Measurements from ENCODE around the gene PRAMEF11.
"Not testable (repeated sequence)": the region's sequence is repeated elsewhere in the genome, so short reads cannot be mapped to it uniquely, and the experiment has no call there.

The PRAMEF11 gene

GRCh38 chr1:12784729-12785128 lies 46.5 kb downstream of the PRAMEF11 start:
- not testable (repeated sequence) for H3K9me3 Mint-ChIP-seq; ATAC-seq (ENCODE audit: low read depth); DNase-seq (ENCODE audit: low spot score in 2 of 2); H3K4me1 Mint-ChIP-seq; H3K27ac Mint-ChIP-seq; H3K4me3 Mint-ChIP-seq; H3K27me3 Mint-ChIP-seq; H3K36me3 Mint-ChIP-seq

GRCh38 chr1:12783783-12784182 lies 47.4 kb downstream of the PRAMEF11 start:
- not testable (repeated sequence) for H3K27me3 Mint-ChIP-seq; H3K36me3 Mint-ChIP-seq; DNase-seq (ENCODE audit: low spot score in 2 of 2); H3K9me3 Mint-ChIP-seq; H3K27ac Mint-ChIP-seq; H3K4me3 Mint-ChIP-seq; ATAC-seq (ENCODE audit: low read depth); H3K4me1 Mint-ChIP-seq

- not testable (repeated sequence) for DNase-seq (ENCODE audit: low spot score in 2 of 2); H3K4me3 Mint-ChIP-seq; H3K4me1 Mint-ChIP-seq; H3K27ac Mint-ChIP-seq; ATAC-seq (ENCODE audit: low read depth); H3K9me3 Mint-ChIP-seq; H3K27me3 Mint-ChIP-seq; H3K36me3 Mint-ChIP-seq
Observed at GRCh38 chr1:12781488-12781887, 49.7 kb downstream of the PRAMEF11 start.

- H3K4me1 Mint-ChIP-seq: no peaks in the 10 kb centered on the region
- no peak for ATAC-seq (ENCODE audit: low read depth)
- no peaks in the 10 kb centered on the region for H3K36me3 Mint-ChIP-seq
- no peak for DNase-seq (ENCODE audit: low spot score in 2 of 2)
- H3K27ac Mint-ChIP-seq: no peak overlapping the region
- H3K27me3 Mint-ChIP-seq: no peaks in the 10 kb centered on the region
- H3K4me3 Mint-ChIP-seq: no peak overlapping the region
- H3K9me3 Mint-ChIP-seq: no peaks in the 10 kb centered on the region
Observed at GRCh38 chr1:12778907-12779306, 52.3 kb downstream of the PRAMEF11 start.

GRCh38 chr1:12778061-12778460 lies 53.1 kb downstream of the PRAMEF11 start:
- Mint-ChIP-seq H3K4me3 (no peak overlapping the region), H3K36me3 (no peaks in the 10 kb centered on the region), H3K4me1 (no peaks in the 10 kb centered on the region), H3K9me3 (no peaks in the 10 kb centered on the region), H3K27me3 (peaks cover under 1% of the 10 kb centered on the region), H3K27ac (no peak overlapping the region)
- ATAC-seq (ENCODE audit: low read depth): no peak
- DNase-seq (ENCODE audit: low spot score in 2 of 2): no peak

GRCh38 chr1:12776801-12777557 lies 54.2 kb downstream of the PRAMEF11 start:
- no peak overlapping the region for H3K4me3 Mint-ChIP-seq
- no peak for ATAC-seq (ENCODE audit: low read depth)
- no peaks in the 10 kb centered on the region for H3K36me3 Mint-ChIP-seq

GRCh38 chr1:12775443-12775842 lies 55.8 kb downstream of the PRAMEF11 start:
- H3K27me3 Mint-ChIP-seq: peaks cover 7% of the 10 kb centered on the region
- ATAC-seq (ENCODE audit: low read depth): no peak
- no peaks in the 10 kb centered on the region for H3K9me3 Mint-ChIP-seq
- H3K4me1 Mint-ChIP-seq: no peaks in the 10 kb centered on the region
- no peak overlapping the region for H3K27ac Mint-ChIP-seq
- DNase-seq (ENCODE audit: low spot score in 2 of 2): no peak
- H3K4me3 Mint-ChIP-seq: no peak overlapping the region
- no peaks in the 10 kb centered on the region for H3K36me3 Mint-ChIP-seq

More at GRCh38 chr1:12776801-12777557, 54.2 kb downstream of the PRAMEF11 start:
- Mint-ChIP-seq H3K4me1 (no peaks in the 10 kb centered on the region), H3K9me3 (no peaks in the 10 kb centered on the region), H3K27ac (no peak overlapping the region), H3K27me3 (peaks cover 5% of the 10 kb centered on the region)
- DNase-seq (ENCODE audit: low spot score in 2 of 2): no peak

GRCh38 chr1:12774801-12775345 lies 56.3 kb downstream of the PRAMEF11 start:
- no peak overlapping the region for H3K4me3 Mint-ChIP-seq
- no peak for DNase-seq (ENCODE audit: low spot score in 2 of 2)
- H3K27ac Mint-ChIP-seq: no peak overlapping the region
- H3K9me3 Mint-ChIP-seq: no peaks in the 10 kb centered on the region
- ATAC-seq (ENCODE audit: low read depth): no peak
- no peaks in the 10 kb centered on the region for H3K4me1 Mint-ChIP-seq
- H3K27me3 Mint-ChIP-seq: peaks cover 12% of the 10 kb centered on the region
- H3K36me3 Mint-ChIP-seq: no peaks in the 10 kb centered on the region
